ENCODE results near the gene HSD17B11. TPM values are rescaled to one million over a fixed set of nuclear protein-coding genes. Genes with fewer than 3 reads are reported as not detected.
"Not testable (repeated sequence)": the region's sequence is repeated elsewhere in the genome, so short reads cannot be mapped to it uniquely, and the experiment has no call there.

The HSD17B11 gene
- total and polyA plus RNA-seq, 2 donors (not counting 1 experiment from before 2014, with no cell fraction given): 26.5 to 62.2 TPM

DNA sequence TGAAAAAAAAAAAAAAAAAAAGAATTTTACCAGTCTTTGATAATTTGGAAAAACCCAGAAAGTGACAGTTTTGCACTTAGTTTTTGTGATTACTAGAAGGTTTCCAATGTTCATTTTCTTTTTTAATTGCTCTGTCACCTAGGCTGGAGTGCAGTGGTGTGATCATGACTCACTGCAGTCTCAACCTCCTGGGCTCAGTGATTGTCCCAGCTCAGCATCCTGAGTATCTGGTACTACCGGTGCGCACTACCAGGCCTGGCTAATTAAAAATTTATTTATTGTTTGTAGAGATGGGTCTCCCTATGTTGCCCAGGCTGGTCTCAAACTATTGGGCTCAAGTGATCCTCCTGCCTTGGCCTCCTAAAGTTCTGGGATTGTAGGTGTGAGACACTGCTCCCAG lies 34.7 kb upstream of the HSD17B11 start:
- H2AFZ ChIP-seq (ENCODE audit: insufficient read depth, low read depth, low read length, poor library complexity, severe bottlenecking): no peak overlapping the region
- intact Hi-C loops (cut with micrococcal nuclease): no loop called here
- no peak overlapping the region for H3K4me3 Mint-ChIP-seq
- no peaks in the 10 kb centered on the region for H3K27me3 Mint-ChIP-seq
- H3K79me2 ChIP-seq (ENCODE audit: control insufficient read depth, insufficient read depth, low read length): peaks cover 77% of the 10 kb centered on the region
- no CpG with 5 or more reads among the region's 2 CpGs for WGBS (ENCODE audit: insufficient coverage)
- H3K36me3 ChIP-seq (replicated peaks in 1 of 2; ENCODE audit: control extremely low read depth in 1 of 2, control insufficient read depth in 1 of 2, extremely low read depth in 1 of 2, insufficient read depth in 2 of 2, low read length in 1 of 2): no peaks in the 10 kb centered on the region
- no peak overlapping the region for H3K27ac Mint-ChIP-seq
- H3K4me3 ChIP-seq (ENCODE audit: control extremely low read depth in 1 of 5, extremely low read depth in 1 of 5, insufficient read depth in 1 of 5, low read depth in 2 of 5, low read length in 4 of 5): no peak overlapping the region
- ChIA-PET POLR2A (no interaction called here), CTCF (no interaction called here)
- peaks cover 5% of the 10 kb centered on the region for H4K20me1 ChIP-seq (ENCODE audit: control insufficient read depth, insufficient read depth, low read length, poor library complexity, severe bottlenecking)
- H3K4me2 ChIP-seq (replicated peaks; ENCODE audit: low read depth, low read length, poor library complexity, severe bottlenecking): no peak overlapping the region
- peaks cover 16 to 26% of the 10 kb centered on the region in 2 donors for H3K4me1 ChIP-seq (ENCODE audit: control insufficient read depth in 2 of 2, insufficient read depth in 2 of 2, low read length in 2 of 2)
- H3K9me3 Mint-ChIP-seq (ENCODE audit: insufficient read depth): no peaks in the 10 kb centered on the region
- H3K27me3 ChIP-seq (replicated peaks in 1 of 4; ENCODE audit: control extremely low read depth in 1 of 4, control insufficient read depth in 3 of 4, insufficient read depth in 4 of 4, low read length in 3 of 4): no peaks in the 10 kb centered on the region
- DNase-seq (no peak), ATAC-seq (ENCODE audit: low read depth) (no peak)
- H3K9me3 ChIP-seq (ENCODE audit: control extremely low read depth in 1 of 3, control insufficient read depth in 2 of 3, insufficient read depth in 1 of 3, low read length in 2 of 3): no peaks in the 10 kb centered on the region
- peaks cover 59% of the 10 kb centered on the region for H3K4me1 Mint-ChIP-seq
- no peak overlapping the region for H3K27ac ChIP-seq (ENCODE audit: low read length in 2 of 2)
- TF ChIP-seq, protein P1, sequence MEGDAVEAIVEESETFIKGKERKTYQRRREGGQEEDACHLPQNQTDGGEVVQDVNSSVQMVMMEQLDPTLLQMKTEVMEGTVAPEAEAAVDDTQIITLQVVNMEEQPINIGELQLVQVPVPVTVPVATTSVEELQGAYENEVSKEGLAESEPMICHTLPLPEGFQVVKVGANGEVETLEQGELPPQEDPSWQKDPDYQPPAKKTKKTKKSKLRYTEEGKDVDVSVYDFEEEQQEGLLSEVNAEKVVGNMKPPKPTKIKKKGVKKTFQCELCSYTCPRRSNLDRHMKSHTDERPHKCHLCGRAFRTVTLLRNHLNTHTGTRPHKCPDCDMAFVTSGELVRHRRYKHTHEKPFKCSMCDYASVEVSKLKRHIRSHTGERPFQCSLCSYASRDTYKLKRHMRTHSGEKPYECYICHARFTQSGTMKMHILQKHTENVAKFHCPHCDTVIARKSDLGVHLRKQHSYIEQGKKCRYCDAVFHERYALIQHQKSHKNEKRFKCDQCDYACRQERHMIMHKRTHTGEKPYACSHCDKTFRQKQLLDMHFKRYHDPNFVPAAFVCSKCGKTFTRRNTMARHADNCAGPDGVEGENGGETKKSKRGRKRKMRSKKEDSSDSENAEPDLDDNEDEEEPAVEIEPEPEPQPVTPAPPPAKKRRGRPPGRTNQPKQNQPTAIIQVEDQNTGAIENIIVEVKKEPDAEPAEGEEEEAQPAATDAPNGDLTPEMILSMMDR (IDR thresholded peaks at IDR 0.05): no peak
- TF ChIP-seq EZH2 (IDR thresholded peaks at IDR 0.05; ENCODE audit: borderline replicate concordance, insufficient read depth, low read depth, low read length, poor library complexity, severe bottlenecking): no peak
- H3K9ac ChIP-seq (ENCODE audit: low read length): no peak overlapping the region

DNA sequence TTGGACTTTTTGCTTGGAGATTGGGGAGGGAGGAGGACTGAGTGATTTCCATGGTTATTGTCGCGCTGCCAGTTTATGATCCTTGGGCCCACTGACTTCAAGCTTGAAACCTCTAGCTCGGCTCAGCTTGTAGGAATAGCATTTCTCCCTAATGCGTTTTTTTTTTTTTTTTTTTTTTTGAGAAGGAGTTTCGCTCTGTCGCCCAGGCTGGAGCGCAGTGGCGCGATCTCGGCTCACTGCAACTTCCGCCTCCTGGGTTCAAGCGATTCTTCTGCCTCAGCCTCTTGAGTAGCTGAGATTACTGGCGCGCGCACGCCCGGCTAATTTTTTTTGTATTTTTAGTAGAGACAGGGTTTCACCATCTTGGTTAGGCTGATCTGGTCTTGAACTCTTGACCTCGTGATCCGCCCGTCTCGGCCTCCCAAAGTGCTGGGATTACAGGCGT lies 33.1 kb upstream of the HSD17B11 start:
- H3K27ac ChIP-seq (ENCODE audit: low read length in 2 of 2); H3K9me3 Mint-ChIP-seq (ENCODE audit: insufficient read depth); H4K20me1 ChIP-seq (ENCODE audit: control insufficient read depth, insufficient read depth, low read length, poor library complexity, severe bottlenecking); H3K27me3 Mint-ChIP-seq; ATAC-seq (ENCODE audit: low read depth); H3K27ac Mint-ChIP-seq; DNase-seq; POLR2A ChIA-PET; H3K27me3 ChIP-seq (replicated peaks in 1 of 4; ENCODE audit: control extremely low read depth in 1 of 4, control insufficient read depth in 3 of 4, insufficient read depth in 4 of 4, low read length in 3 of 4); H3K4me3 ChIP-seq (ENCODE audit: control extremely low read depth in 1 of 5, extremely low read depth in 1 of 5, insufficient read depth in 1 of 5, low read depth in 2 of 5, low read length in 4 of 5); H3K9me3 ChIP-seq (ENCODE audit: control extremely low read depth in 1 of 3, control insufficient read depth in 2 of 3, insufficient read depth in 1 of 3, low read length in 2 of 3); H3K36me3 ChIP-seq (replicated peaks in 1 of 2; ENCODE audit: control extremely low read depth in 1 of 2, control insufficient read depth in 1 of 2, extremely low read depth in 1 of 2, insufficient read depth in 2 of 2, low read length in 1 of 2): not testable (repeated sequence)
- Mint-ChIP-seq H3K4me3 (peak overlapping the region; percentile 100), H3K4me1 (peaks cover 49% of the 10 kb centered on the region)
- peaks cover 68% of the 10 kb centered on the region for H3K79me2 ChIP-seq (ENCODE audit: control insufficient read depth, insufficient read depth, low read length)
- CTCF ChIA-PET: interaction anchor here (0.7 to 1.2 kb wide), 2 partner anchors 49 to 53 kb away, joined by 3 to 4 read pairs; no protein-coding TSS in a partner anchor
- peak overlapping the region; percentile 82 for H3K4me2 ChIP-seq (replicated peaks; ENCODE audit: low read depth, low read length, poor library complexity, severe bottlenecking)
- intact Hi-C loops (cut with micrococcal nuclease): loop anchor here (5.0 kb wide), 1 partner anchor 202 kb away; the partner anchor contains the start of gene KLHL8
- 98% methylated on average over 10 of the region's 22 CpGs for WGBS (ENCODE audit: insufficient coverage)
- H2AFZ ChIP-seq (ENCODE audit: insufficient read depth, low read depth, low read length, poor library complexity, severe bottlenecking): peak overlapping the region; percentile 97
- H3K9ac ChIP-seq (ENCODE audit: low read length): peak overlapping the region; percentile 88
- H3K4me1 ChIP-seq (ENCODE audit: control insufficient read depth in 2 of 2, insufficient read depth in 2 of 2, low read length in 2 of 2): peaks cover 16 to 26% of the 10 kb centered on the region in 2 donors
